HepG2 (cell line): Measurements from ENCODE around the gene PSENEN. TPM values are rescaled to one million over a fixed set of nuclear protein-coding genes. Genes with fewer than 3 reads are reported as not detected.

ENCODE experiments used
- CEBPG ChIP-seq: IDR thresholded peaks from 2 replicates; pipeline ENCODE4 v1.6.1; 2016
- FLYWCH1 ChIP-seq: sonication (generic); formaldehyde crosslinking; IDR thresholded peaks from 2 replicates; pipeline ENCODE4 v1.8.1; 2023; ENCODE audit warnings: mild to moderate bottlenecking, missing genetic modification reagents
- FOXA3 ChIP-seq: IDR thresholded peaks from 2 replicates; pipeline ENCODE4 v1.6.1; 2016; ENCODE audit warnings: missing genetic modification reagents, missing compliant biosample characterization
- KDM1A ChIP-seq: IDR thresholded peaks from 2 replicates; pipeline ENCODE4 v1.6.1; 2016; ENCODE audit warnings: missing compliant biosample characterization
- MEIS2 ChIP-seq: sonication (generic); formaldehyde crosslinking; IDR thresholded peaks from 2 replicates; pipeline ENCODE4 v1.9.0; 2021; ENCODE audit warnings: mild to moderate bottlenecking, missing genetic modification reagents
- NFKBIZ ChIP-seq: IDR thresholded peaks from 2 replicates; pipeline ENCODE4 v1.6.1; 2018; ENCODE audit warnings: missing genetic modification reagents, missing compliant biosample characterization
- PCBP2 ChIP-seq: fragments of 200-400 bp; formaldehyde crosslinking; optimal IDR thresholded peaks from 2 replicates; pipeline ENCODE3; 2018; ENCODE audit warnings: low read length, low read depth; ENCODE audit not compliant: poor library complexity, severe bottlenecking
- ZBTB33 ChIP-seq: sonication (generic); formaldehyde crosslinking; IDR thresholded peaks from 2 replicates; pipeline ENCODE4 v1.4.0; 2020; ENCODE audit warnings: missing genetic modification reagents
- ZNF275 ChIP-seq: sonication (generic); formaldehyde crosslinking; IDR thresholded peaks from 2 replicates; pipeline ENCODE4 v1.8.0; 2022; ENCODE audit warnings: missing genetic modification reagents, mild to moderate bottlenecking, inconsistent platforms, borderline replicate concordance
- ZNF788 ChIP-seq: sonication (generic); formaldehyde crosslinking; IDR thresholded peaks from 2 replicates; pipeline ENCODE4 v1.5.0; 2020; ENCODE audit warnings: mild to moderate bottlenecking, missing genetic modification reagents, borderline replicate concordance
- ZNF883 ChIP-seq: sonication (generic); formaldehyde crosslinking; IDR thresholded peaks from 2 replicates; pipeline ENCODE4 v1.5.1; 2020; ENCODE audit warnings: mild to moderate bottlenecking, missing genetic modification reagents; ENCODE audit errors: not compliant biosample characterization
- polyA plus RNA-seq, 8 experiments: library from polyadenylated mRNA; depleted of rRNA in 3 of 8; stranded (reverse) in 7 of 8; unstranded in 1 of 8; fragments of >200 nt; fragmentation: Illumina TruSeq in 4 of 8; extraction: Trizol in 4 of 8; gene quantifications; 2 replicates each; pipeline versions ENCODE4 v1.2.1 to v1.2.3, GENCODE V29; 2011 to 2016; ENCODE audit warnings: low read depth in 4 of 8, missing spikeins in 1 of 8, mixed read lengths in 1 of 8; ENCODE audit not compliant: insufficient read depth in 1 of 8
- total RNA-seq, 5 experiments: library from RNA; depleted of rRNA; stranded (reverse); fragments of >200 nt; fragmentation: Illumina TruSeq; extraction: Trizol; gene quantifications; 2 replicates each; pipeline ENCODE4 v1.2.3, GENCODE V29; 2016; ENCODE audit warnings: low read depth in 1 of 5
- TF ChIP-seq, protein P1 (sequence below): sonication (generic); formaldehyde crosslinking; IDR thresholded peaks from 2 replicates; pipeline ENCODE4 v1.4.0; 2020; ENCODE audit warnings: missing genetic modification reagents, borderline replicate concordance
- TF ChIP-seq, protein P2 (sequence below): sonication (generic); formaldehyde crosslinking; IDR thresholded peaks from 2 replicates; pipeline ENCODE4 v1.4.0; 2020; ENCODE audit warnings: mild to moderate bottlenecking, missing genetic modification reagents
- TF ChIP-seq, protein P3 (sequence below): sonication (generic); formaldehyde crosslinking; IDR thresholded peaks from 2 replicates; pipeline ENCODE4 v1.4.0; 2020; ENCODE audit warnings: low read depth, mild to moderate bottlenecking, missing genetic modification reagents
- TF ChIP-seq, protein P4 (sequence below): IDR thresholded peaks from 2 replicates; pipeline ENCODE4 v1.6.1; 2016; ENCODE audit warnings: missing biosample characterization, missing genetic modification reagents, low read depth

Gene PSENEN
- total and polyA plus RNA-seq, 2 of the 13 experiments (the other 11 are each of a cell fraction or from before 2014, with no cell fraction given) = 16.9 to 34.2 TPM

- TF ChIP-seq ZNF788 = no peak
- no peak for TF ChIP-seq PCBP2
- TF ChIP-seq, protein P1, sequence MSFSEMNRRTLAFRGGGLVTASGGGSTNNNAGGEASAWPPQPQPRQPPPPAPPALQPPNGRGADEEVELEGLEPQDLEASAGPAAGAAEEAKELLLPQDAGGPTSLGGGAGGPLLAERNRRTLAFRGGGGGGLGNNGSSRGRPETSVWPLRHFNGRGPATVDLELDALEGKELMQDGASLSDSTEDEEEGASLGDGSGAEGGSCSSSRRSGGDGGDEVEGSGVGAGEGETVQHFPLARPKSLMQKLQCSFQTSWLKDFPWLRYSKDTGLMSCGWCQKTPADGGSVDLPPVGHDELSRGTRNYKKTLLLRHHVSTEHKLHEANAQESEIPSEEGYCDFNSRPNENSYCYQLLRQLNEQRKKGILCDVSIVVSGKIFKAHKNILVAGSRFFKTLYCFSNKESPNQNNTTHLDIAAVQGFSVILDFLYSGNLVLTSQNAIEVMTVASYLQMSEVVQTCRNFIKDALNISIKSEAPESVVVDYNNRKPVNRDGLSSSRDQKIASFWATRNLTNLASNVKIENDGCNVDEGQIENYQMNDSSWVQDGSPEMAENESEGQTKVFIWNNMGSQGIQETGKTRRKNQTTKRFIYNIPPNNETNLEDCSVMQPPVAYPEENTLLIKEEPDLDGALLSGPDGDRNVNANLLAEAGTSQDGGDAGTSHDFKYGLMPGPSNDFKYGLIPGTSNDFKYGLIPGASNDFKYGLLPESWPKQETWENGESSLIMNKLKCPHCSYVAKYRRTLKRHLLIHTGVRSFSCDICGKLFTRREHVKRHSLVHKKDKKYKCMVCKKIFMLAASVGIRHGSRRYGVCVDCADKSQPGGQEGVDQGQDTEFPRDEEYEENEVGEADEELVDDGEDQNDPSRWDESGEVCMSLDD (CRISPR knock-in tag) = no peak
- no peak for TF ChIP-seq ZNF883 (CRISPR knock-in tag)
- TF ChIP-seq NFKBIZ (CRISPR knock-in tag) = no peak
- TF ChIP-seq, protein P2, sequence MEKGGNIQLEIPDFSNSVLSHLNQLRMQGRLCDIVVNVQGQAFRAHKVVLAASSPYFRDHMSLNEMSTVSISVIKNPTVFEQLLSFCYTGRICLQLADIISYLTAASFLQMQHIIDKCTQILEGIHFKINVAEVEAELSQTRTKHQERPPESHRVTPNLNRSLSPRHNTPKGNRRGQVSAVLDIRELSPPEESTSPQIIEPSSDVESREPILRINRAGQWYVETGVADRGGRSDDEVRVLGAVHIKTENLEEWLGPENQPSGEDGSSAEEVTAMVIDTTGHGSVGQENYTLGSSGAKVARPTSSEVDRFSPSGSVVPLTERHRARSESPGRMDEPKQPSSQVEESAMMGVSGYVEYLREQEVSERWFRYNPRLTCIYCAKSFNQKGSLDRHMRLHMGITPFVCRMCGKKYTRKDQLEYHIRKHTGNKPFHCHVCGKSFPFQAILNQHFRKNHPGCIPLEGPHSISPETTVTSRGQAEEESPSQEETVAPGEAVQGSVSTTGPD (CRISPR knock-in tag) = no peak
- no peak for TF ChIP-seq ZBTB33 (CRISPR knock-in tag)
- no peak for TF ChIP-seq FLYWCH1 (CRISPR knock-in tag)
- TF ChIP-seq FOXA3 (CRISPR knock-in tag) = no peak; the same call in 1 of the 2 replicates
- TF ChIP-seq MEIS2 (CRISPR knock-in tag) = 0 out of 2 replicates have a peak, but pooled peaks have one; percentile 69
- TF ChIP-seq, protein P3, sequence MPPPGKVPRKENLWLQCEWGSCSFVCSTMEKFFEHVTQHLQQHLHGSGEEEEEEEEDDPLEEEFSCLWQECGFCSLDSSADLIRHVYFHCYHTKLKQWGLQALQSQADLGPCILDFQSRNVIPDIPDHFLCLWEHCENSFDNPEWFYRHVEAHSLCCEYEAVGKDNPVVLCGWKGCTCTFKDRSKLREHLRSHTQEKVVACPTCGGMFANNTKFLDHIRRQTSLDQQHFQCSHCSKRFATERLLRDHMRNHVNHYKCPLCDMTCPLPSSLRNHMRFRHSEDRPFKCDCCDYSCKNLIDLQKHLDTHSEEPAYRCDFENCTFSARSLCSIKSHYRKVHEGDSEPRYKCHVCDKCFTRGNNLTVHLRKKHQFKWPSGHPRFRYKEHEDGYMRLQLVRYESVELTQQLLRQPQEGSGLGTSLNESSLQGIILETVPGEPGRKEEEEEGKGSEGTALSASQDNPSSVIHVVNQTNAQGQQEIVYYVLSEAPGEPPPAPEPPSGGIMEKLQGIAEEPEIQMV = no peak
- no peak; the same call in 1 of the 2 replicates for TF ChIP-seq CEBPG
- TF ChIP-seq, protein P4, sequence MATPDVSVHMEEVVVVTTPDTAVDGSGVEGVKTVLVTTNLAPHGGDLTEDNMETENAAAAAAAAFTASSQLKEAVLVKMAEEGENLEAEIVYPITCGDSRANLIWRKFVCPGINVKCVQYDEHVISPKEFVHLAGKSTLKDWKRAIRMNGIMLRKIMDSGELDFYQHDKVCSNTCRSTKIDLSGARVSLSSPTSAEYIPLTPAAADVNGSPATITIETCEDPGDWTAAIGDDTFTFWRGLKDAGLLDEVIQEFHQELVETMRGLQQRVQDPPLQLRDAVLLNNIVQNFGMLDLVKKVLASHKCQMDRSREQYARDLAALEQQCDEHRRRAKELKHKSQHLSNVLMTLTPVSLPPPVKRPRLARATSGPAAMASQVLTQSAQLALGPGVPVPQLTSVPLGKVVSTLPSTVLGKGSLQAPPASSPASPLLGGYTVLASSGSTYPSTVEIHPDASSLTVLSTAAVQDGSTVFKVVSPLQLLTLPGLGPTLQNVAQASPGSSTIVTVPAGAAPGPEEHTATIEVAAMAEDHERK (CRISPR knock-in tag) = no peak
- peak; percentile 46; the same call in 1 of the 2 replicates for TF ChIP-seq ZNF275
- TF ChIP-seq KDM1A (CRISPR knock-in tag) = no peak
Measured at GRCh38 chr19:35757749-35758608, 12.5 kb downstream of the PSENEN start, which contains the start of gene PROSER3 (continued).
